NCI-H1436 (cell line): ENCODE results near the gene TENM4.

ENCODE experiments used
- DNase-seq: peaks from one replicate; lab custom pipeline; 2025; lab: John Stamatoyannopoulos, UW

Gene TENM4

GRCh38 chr11:79344753-79345294 lies 96.0 kb downstream of the TENM4 start:
- DNase-seq = no peak

DNA sequence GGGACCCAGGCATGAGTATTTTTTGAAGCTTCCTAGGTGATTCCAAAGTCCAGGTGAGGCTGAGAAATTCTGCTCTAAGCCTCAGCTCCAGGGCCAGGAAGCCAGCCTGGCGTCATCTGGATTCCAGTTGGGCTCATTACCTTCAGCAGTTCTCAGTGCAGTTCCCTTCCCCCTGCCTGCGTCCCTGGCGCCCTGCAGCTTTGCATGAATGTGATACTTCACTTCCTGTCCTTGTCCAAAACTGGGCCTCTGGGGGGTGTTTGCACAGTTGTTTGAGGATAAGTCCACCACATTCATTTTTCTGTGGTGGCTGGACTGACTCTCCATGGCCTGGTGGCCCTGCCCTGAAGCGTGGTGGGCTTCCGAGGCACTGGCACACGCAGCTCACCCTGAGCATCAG lies 98.1 kb downstream of the TENM4 start:
- no peak for DNase-seq

- DNase-seq = no peak
Measured at GRCh38 chr11:79342236-79342635, 98.6 kb downstream of the TENM4 start.

DNA sequence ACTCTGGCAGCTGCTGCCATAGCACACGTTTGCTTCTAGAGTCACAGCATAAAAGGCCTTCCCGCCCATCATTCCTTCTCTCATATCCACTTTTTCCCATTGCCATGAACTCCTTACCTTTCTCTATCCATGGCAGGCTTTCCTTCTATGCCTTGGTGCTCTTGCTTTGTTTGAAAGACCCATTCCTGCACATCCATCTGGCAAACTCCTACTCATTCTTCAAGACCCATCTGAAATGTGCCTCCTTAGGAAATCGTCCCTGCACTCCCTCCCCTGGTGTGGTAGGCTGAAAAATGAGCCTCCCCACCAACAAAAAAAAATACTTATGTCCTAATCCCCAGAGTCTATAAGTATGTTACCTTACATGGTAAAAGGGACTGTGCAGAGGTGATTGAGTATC lies 100.3 kb downstream of the TENM4 start:
- DNase-seq = no peak

- DNase-seq = no peak
Measured at GRCh38 chr11:79336797-79337517, 103.9 kb downstream of the TENM4 start.

DNA sequence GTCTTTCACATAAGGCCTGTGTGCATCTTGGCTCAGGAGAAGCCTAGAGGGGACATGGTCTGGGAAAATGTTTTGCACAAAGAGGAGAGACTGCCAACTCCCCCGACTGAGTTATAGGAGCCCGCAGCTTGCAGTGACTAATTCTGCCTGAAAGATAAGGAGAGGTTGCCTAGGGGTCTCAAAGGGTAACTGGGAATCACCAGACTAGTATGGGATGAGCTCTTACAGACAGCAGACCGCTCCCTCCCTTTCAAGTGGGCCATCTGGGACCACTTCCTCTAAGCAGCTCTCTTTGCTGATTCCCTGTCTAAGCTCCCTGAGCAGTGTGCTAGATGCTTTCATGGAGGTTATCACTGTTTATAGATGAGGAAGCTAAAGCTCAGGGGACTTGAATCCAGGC lies 105.1 kb downstream of the TENM4 start:
- DNase-seq = no peak

- DNase-seq = no peak
Measured at GRCh38 chr11:79333355-79333754, 107.5 kb downstream of the TENM4 start.

GRCh38 chr11:79332017-79332416 lies 108.8 kb downstream of the TENM4 start:
- no peak for DNase-seq

- no peak for DNase-seq
Measured at GRCh38 chr11:79331203-79331901, 109.5 kb downstream of the TENM4 start.

DNA sequence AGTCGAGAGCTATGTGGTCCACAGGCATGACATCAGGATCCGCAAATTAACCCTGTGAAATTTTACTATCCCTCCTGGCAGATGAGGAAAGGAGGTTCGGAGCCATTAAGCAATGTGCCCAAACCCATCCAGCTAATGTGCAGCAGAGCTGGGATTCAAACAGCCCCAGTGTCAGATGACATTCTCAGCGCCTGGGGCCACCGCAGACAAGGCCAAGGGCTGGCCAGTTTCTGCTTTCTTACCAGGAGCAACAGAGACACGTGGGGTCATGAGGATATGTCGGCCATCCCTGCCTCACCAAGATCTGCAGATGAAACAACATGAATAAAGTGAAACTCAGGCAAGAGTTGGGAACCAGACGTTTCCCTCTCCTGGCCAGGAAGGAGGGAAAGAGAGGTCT lies 110.2 kb downstream of the TENM4 start:
- no peak for DNase-seq

DNA sequence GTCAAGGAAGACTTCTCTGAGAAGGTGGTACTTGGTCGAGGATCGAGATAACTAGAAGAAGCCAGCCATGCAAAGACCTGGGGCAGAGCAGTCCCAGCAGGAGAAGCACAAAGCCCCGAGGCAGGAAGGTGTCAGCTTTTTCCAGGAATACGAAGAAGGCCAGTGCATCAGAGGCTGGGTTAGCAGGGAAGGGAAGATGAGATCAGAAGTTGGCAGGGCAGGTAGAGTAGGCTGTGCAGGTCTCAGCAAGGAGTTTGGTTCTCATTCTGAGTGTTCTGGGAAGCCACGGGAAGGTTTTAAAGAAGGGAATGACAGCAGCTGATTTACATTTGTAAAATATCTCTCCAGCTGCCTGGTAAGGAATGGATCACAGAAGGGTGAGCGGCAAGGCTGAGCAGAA lies 111.3 kb downstream of the TENM4 start:
- DNase-seq = no peak

GRCh38 chr11:79328402-79328801 lies 112.4 kb downstream of the TENM4 start:
- DNase-seq = no peak

GRCh38 chr11:79325851-79326250 lies 115.0 kb downstream of the TENM4 start:
- DNase-seq = no peak

GRCh38 chr11:79321263-79321662 lies 119.6 kb downstream of the TENM4 start:
- no peak for DNase-seq

- DNase-seq = no peak
Measured at GRCh38 chr11:79314906-79315689, 125.7 kb downstream of the TENM4 start.

- DNase-seq = no peak
Measured at GRCh38 chr11:79313530-79313913, 127.3 kb downstream of the TENM4 start.

GRCh38 chr11:79312617-79313529 lies 128.0 kb downstream of the TENM4 start:
- no peak for DNase-seq

GRCh38 chr11:79311461-79311860 lies 129.4 kb downstream of the TENM4 start:
- DNase-seq = no peak

DNA sequence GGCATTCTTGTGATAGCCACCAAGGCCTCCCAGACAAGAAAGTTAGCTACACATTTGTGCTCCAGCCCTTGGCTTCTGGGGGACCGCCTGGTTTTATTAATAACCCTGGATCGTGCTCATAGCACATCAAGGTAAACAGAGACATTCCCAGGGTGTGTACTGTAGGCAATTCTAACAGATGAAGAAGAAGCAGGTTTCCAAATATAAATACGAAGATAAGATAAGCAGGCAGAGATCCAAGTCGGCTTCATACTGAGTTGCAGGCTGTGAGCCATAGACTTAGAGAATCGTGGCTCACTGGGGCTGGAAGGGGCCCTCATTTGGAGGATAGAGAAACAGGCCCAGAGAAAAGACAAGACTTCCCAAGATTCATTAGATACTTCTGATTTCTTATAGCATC lies 131.4 kb downstream of the TENM4 start:
- DNase-seq = no peak

GRCh38 chr11:79308429-79308828 lies 132.4 kb downstream of the TENM4 start:
- no peak for DNase-seq

- no peak for DNase-seq
Measured at GRCh38 chr11:79304599-79305212, 136.1 kb downstream of the TENM4 start.
